Measurements from ENCODE around the gene BICRAL.
"Not testable (repeated sequence)": the region's sequence is repeated elsewhere in the genome, so short reads cannot be mapped to it uniquely, and the experiment has no call there.

The BICRAL gene

DNA sequence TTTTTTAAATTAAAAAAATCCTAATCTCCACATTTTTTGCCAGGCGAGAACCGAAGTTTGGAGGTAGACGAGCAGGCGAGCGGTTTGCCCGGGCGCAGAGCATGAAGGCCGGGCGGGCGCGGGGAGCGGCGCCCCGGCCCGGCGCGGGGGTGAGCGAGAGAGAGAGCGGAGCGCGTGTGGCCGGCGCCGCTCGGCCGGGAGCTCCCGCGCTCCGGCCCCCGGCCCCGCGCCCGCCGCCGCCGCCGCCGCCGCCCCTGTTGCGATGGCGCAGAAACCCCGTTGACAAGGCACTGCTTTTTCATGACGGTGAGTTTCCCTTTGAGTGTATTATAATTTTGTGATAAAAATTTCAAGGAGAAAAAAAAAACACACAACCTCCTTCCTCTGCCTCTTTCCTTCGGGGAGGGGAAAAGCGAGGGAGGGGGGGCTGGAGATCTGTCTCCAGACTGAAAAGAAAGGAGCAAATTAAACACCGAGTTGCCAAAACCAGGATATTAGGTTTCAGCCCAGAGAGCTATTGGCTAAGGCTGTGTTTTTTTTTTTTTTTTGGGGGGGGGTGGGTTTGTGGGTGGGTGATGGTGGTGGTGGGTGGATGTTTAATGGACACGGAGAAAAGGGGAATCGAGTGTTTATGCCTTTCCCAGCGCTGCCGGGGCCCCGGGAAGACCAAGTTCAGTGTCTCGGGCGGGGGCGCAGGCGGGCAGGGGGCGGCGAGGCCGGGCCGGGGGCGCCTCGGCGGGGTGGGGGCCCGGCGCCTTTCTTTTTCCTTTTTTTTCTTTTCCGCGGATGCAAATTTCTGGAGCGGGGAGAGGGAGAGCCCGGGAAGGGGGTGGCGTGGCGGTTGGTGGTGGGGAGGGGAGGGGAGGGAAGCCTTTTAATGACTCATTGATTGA is at the start of gene BICRAL:
TSS of gene BICRAL (plus strand) at position 257 of the 893 bp plus-strand sequence. CDS start 39,971 bp downstream, outside the sequence.
- DNase-seq, result peak; percentile 78

- not testable (repeated sequence) for DNase-seq
Observed at GRCh38 chr6:42733867-42734481, 47.9 kb upstream of the BICRAL start.

- DNase-seq, result no peak
Observed at GRCh38 chr6:42735976-42736375, 45.9 kb upstream of the BICRAL start.

DNA sequence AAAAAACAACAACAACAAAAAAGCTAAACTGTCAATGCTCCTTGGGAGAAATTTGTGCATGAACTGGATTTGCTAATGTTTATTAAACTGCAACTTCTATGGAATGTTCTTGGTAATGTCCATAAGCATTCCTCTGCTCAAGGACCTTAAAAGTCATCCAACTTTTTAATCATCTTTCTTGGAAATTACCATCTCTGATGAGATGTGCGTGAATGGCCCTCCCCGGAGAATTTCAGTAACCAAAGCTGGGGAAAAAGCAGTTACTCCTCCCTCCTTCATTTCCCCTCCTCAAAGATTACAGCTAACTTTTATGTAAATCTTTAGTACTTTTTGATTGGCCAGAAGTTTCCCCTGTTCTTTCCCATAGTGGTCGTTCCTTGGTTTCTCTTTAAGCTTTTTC is 41.1 kb upstream of the BICRAL start:
- DNase-seq, result no peak

DNA sequence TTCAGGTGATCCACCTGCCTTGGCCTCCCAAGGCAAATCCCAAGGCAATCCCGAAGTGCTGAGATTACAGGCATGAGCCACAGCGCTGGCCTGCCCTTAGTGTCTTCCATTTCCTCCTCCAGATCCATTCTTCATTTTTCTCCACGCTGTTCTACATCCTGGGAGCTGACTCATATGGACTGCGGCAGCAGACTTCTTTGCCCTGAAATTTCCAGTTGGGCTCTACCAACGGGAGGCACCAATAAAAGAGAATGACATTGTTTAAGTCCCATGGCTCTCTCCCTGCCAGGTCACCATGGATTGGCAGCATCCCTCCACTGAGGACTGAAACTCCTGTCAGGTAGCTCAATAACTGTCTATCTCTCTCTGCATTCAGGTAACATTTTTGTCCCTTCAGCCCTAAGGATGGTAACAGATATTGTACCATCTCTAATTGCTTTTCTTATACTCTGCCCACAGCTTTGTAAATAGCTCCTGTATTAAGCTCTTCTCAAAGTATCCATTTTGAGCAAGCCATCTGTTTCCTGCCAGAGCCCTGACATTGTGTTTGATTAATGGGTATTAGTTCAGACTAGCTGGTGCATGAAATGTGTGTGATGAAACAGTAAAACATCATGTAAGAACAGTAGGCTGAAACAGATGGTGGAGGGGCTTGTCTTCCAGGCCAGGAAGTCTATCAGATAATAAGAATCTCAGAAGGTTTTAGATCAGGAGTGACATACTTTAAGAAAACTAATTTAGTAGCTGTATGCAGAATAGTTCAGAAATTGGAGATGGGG is 39.5 kb upstream of the BICRAL start:
- DNase-seq, result no peak

- DNase-seq, result no peak
Observed at GRCh38 chr6:42744351-42744893, 37.4 kb upstream of the BICRAL start.

DNA sequence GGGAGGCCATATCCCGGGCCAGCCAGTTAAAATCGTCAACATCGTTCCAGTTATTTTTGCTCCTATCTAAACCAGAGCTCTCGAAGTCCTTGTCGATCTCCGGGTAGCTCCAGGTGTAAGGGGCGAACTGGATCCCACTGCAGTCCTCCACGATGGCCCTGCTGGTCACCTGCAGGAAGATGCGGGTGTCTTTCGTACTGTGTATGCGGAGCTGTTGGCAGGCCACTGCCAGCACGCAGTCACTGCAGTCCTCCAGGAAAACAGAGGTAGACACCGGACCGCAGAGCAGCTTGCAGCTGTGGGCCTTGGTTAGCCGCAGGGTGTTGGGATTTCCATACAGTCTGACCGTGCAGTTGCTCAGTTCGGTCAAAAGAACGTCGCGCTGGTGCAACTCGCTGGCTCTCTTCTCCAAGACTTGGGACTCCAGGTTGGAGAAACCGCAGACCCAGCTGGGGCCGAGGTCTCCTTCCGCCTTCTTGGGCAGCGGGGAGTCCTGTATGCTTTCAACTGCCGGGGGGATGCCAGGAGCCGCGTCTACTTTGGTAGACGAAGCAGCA is 36.7 kb upstream of the BICRAL start:
- DNase-seq, result no peak

GRCh38 chr6:42745640-42746462 is 36.0 kb upstream of the BICRAL start, which contains the start of gene TBCC:
TBCC (minus strand) TSS chr6:42746103; CDS start chr6:42746073, 30 bp downstream.
- peak; percentile 98 for DNase-seq

- DNase-seq, result peak; percentile 83
Observed at GRCh38 chr6:42746463-42747391, 35.1 kb upstream of the BICRAL start.

DNA sequence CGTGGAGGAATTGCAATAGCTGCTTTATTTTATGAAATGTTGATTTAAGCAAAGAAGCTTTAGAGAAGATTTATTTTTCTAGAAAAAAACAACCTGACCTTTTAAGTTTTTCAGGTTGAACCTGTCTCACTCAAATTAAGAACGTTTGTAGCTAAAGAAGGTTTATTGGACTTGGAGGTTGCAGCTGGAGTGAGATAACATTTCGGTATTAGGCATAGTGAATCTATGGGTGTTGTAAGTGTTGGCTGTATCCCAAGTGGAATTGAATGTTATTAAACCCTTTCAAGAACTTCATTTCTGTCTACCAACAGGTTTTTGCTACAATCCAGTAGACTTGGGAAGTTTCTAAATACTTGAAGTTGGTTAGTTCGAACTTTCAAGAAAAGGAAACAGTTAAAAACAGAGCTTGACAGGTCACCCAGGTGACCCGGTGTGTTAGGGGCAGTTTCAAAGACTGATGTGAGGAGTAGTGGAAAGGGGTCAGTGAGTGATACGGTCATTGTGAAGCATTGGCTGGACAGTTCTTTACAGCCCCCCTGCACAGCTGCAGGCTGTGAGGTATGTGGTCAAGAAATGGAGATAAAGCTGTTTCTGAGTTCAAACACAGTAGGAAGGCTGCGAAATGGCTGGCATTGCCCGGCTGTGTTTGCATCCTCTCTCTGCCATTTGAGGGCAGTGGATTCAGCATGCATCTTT is 33.5 kb upstream of the BICRAL start:
- DNase-seq, result no peak

GRCh38 chr6:42751055-42751454 is 30.8 kb upstream of the BICRAL start:
- DNase-seq, result no peak

GRCh38 chr6:42754759-42755158 is 27.1 kb upstream of the BICRAL start:
- no peak for DNase-seq

GRCh38 chr6:42756722-42757121 is 25.1 kb upstream of the BICRAL start:
- no peak for DNase-seq

GRCh38 chr6:42758756-42759430 is 23.0 kb upstream of the BICRAL start:
- no peak for DNase-seq

DNA sequence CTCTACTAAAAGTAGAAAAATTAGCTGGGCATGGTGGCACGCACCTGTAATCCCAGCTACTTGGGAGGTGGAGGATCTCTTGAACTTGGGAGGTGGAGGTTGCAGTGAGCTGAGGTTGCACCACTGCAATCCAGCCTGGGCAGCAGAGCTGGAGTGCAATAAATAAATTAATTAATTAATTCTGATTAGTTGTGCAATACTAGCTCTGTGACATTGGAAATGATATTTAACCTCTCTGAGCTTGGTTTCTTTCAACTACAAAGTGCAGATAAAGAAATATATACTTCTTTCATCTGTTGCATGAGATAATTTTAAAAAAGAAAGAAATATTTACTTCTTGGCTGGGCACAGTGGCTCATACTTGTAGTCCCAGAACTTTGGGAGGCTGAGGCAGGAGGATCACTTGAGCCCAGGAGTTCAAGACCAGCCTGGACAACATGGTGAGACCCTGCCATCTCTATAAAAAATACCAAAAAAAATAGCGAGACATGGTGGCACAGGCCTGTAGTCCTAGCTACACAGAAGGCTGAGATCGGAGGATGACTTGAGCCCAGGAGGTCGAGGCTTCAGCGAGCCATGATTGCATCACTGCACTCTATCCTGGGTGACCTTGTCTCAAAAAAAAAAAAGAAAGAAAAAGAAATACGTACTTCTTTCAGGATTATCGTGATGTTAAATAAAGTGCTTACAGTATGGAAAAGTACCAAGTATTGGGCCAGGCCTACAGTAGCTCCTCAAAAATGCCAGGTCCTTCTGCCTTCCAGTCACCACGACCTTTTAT is 20.4 kb upstream of the BICRAL start:
- DNase-seq, result no peak

GRCh38 chr6:42762426-42762859 is 19.4 kb upstream of the BICRAL start:
- DNase-seq, result no peak

- DNase-seq, result no peak
Observed at GRCh38 chr6:42762950-42763349, 18.9 kb upstream of the BICRAL start.

DNA sequence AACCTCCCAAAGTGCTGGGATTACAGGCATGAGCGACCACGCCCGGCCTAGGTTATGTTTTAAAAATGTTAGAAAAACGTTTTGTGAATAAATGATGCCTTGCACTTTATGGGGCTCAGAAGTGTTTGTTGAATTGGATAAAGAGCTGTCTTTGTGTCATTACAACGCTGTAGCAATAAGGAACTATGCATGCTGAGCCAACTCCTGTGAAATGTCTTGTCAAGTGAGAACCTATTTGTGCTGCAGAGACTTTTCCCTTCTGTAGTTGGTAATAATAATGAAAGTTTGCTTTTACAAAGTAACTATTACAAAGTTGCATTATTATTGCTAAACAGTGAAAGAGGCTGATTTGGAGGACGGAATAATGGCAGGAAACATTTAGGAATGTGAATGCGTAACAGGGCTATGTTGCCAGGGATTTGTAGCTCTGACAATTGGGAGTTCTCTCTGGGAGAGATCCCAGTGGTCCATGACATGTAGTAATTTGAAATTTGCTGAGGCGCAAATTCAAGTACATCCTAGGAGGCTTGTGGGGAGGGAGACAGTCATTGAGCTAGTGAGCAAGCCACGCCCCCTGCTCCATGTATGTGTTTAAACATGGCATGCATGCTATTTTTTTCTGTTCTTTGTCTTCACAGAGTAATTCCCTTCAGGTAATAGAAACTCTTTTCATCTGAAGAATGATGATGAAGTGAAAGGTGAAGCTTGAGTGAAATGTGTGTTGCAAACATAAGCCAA is 16.8 kb upstream of the BICRAL start:
- no peak for DNase-seq
